Ureter (tissue), 1 donor: Measurements from ENCODE around the gene ABCC3. TPM values are rescaled to one million over a fixed set of nuclear protein-coding genes. Genes with fewer than 3 reads are reported as not detected.
"Not testable (repeated sequence)": the region's sequence is repeated elsewhere in the genome, so short reads cannot be mapped to it uniquely, and the experiment has no call there.

Source experiments
- DNase-seq: peaks from one replicate; pipeline ENCODE4 v3.0.0-alpha.2; 2020; ENCODE audit warnings: low spot score
- total RNA-seq: library from RNA; stranded (reverse); gene quantifications from one replicate; pipeline ENCODE4 v1.2.4, GENCODE V29; 2023
- donor health status: DM: yes; HTN: yes; CAD: no.

The ABCC3 gene
- total RNA-seq, 1 donor from 2014 or later: 226 TPM

GRCh38 chr17:50707289-50708049 lies 72.8 kb downstream of the ABCC3 start, which contains the start of gene ANKRD40:
ANKRD40 (minus strand) TSS chr17:50707914; CDS start chr17:50707654, 260 bp downstream.
- DNase-seq: peak; percentile 94

GRCh38 chr17:50708050-50709000 lies 73.6 kb downstream of the ABCC3 start:
- DNase-seq: no peak

- DNase-seq: not testable (repeated sequence)
Observed at GRCh38 chr17:50709053-50709452, 74.4 kb downstream of the ABCC3 start.

GRCh38 chr17:50710025-50710424 lies 75.3 kb downstream of the ABCC3 start:
- no peak for DNase-seq

- DNase-seq: no peak
Observed at GRCh38 chr17:50710650-50711049, 76.0 kb downstream of the ABCC3 start.

GRCh38 chr17:50712641-50713040 lies 78.0 kb downstream of the ABCC3 start:
- DNase-seq: no peak

- no peak for DNase-seq
Observed at GRCh38 chr17:50715471-50715870, 80.8 kb downstream of the ABCC3 start.

GRCh38 chr17:50719144-50719923 lies 84.7 kb downstream of the ABCC3 start, which contains the start of gene LUC7L3:
LUC7L3 (plus strand) TSS chr17:50719603; CDS start chr17:50719733, 130 bp downstream.
- DNase-seq: peak; percentile 95

GRCh38 chr17:50719924-50720794 lies 85.5 kb downstream of the ABCC3 start:
- DNase-seq: no peak

GRCh38 chr17:50721194-50722010 lies 86.7 kb downstream of the ABCC3 start:
- no peak for DNase-seq

- no peak for DNase-seq
Observed at GRCh38 chr17:50722746-50723145, 88.1 kb downstream of the ABCC3 start.

GRCh38 chr17:50724622-50725021 lies 89.9 kb downstream of the ABCC3 start:
- not testable (repeated sequence) for DNase-seq

GRCh38 chr17:50725769-50726655 lies 91.3 kb downstream of the ABCC3 start:
- no peak for DNase-seq

- no peak for DNase-seq
Observed at GRCh38 chr17:50728112-50728429, 93.4 kb downstream of the ABCC3 start.

GRCh38 chr17:50728881-50729765 lies 94.4 kb downstream of the ABCC3 start:
- DNase-seq: no peak

GRCh38 chr17:50731575-50732460 lies 97.1 kb downstream of the ABCC3 start:
- no peak for DNase-seq

GRCh38 chr17:50735287-50735686 lies 100.6 kb downstream of the ABCC3 start:
- DNase-seq: no peak
